ENCODE data around the gene CCNL2. TPM values are rescaled to one million over a fixed set of nuclear protein-coding genes. Genes with fewer than 3 reads are reported as not detected.

CCNL2 gene
- total and polyA plus RNA-seq, 2 experiments from 2014 or later = 150 to 199 TPM

GRCh38 chr1:1337793-1338147, 61.4 kb downstream of the CCNL2 start:
- no peaks in the 10 kb centered on the region for H3F3A ChIP-seq (ENCODE audit: insufficient read depth)
- peaks cover 18% of the 10 kb centered on the region; the same call in 1 of the 2 replicates for H3K79me2 ChIP-seq (ENCODE audit: insufficient read depth)
- H4K20me1 ChIP-seq (ENCODE audit: insufficient read depth) = no peaks in the 10 kb centered on the region
- DNase-seq = no peak
- H3K27me3 ChIP-seq (replicated peaks; ENCODE audit: insufficient read depth) = no peaks in the 10 kb centered on the region
- TF ChIP-seq EZH2 (IDR thresholded peaks at IDR 0.05; ENCODE audit: insufficient read depth, poor library complexity, severe bottlenecking) (no peak), EZH2phosphoT487 (IDR thresholded peaks at IDR 0.05; ENCODE audit: insufficient read depth, low read depth) (no peak)
- in situ Hi-C loops (cut with MboI) = no loop called here
- no peak overlapping the region for H3K4me3 ChIP-seq
- H3K9ac ChIP-seq = no peak overlapping the region
- WGBS, 2 experiments (ENCODE audit: low coverage in 1 of 2, low lambda C conversion rate in 2 of 2, missing lambda C conversion rate in 2 of 2) = 94 to 95% methylated on average over 7 to 18 of the region's 18 CpGs
- H2AFZ ChIP-seq = no peak overlapping the region
- H3K9me3 ChIP-seq (ENCODE audit: low read depth) = no peaks in the 10 kb centered on the region
- H3K9me2 ChIP-seq (ENCODE audit: insufficient read depth) = no peaks in the 10 kb centered on the region
- H3K4me2 ChIP-seq (ENCODE audit: unreplicated experiment) = no peak overlapping the region
- H3K4me1 ChIP-seq (ENCODE audit: insufficient read depth) = no peaks in the 10 kb centered on the region
- H3K27ac ChIP-seq = no peak overlapping the region
- H3K36me3 ChIP-seq (ENCODE audit: low read depth) = no peaks in the 10 kb centered on the region; the same call in 1 of the 2 replicates

- DNase-seq = no peak
- H3K27me3 ChIP-seq (replicated peaks; ENCODE audit: insufficient read depth) = no peaks in the 10 kb centered on the region
- no peaks in the 10 kb centered on the region for H3K4me1 ChIP-seq (ENCODE audit: insufficient read depth)
- TF ChIP-seq EZH2 (IDR thresholded peaks at IDR 0.05; ENCODE audit: insufficient read depth, poor library complexity, severe bottlenecking) (no peak), EZH2phosphoT487 (IDR thresholded peaks at IDR 0.05; ENCODE audit: insufficient read depth, low read depth) (no peak)
- H2AFZ ChIP-seq = no peak overlapping the region
- 95 to 96% methylated on average over 26 to 31 of the region's 32 CpGs for WGBS, 2 experiments (ENCODE audit: low coverage in 1 of 2, low lambda C conversion rate in 2 of 2, missing lambda C conversion rate in 2 of 2)
- no peak overlapping the region for H3K9ac ChIP-seq
- no peaks in the 10 kb centered on the region for H3F3A ChIP-seq (ENCODE audit: insufficient read depth)
- no peaks in the 10 kb centered on the region for H3K9me3 ChIP-seq (ENCODE audit: low read depth)
- no peak overlapping the region for H3K4me3 ChIP-seq
- in situ Hi-C loops (cut with MboI) = no loop called here
- no peaks in the 10 kb centered on the region; the same call in 1 of the 2 replicates for H3K36me3 ChIP-seq (ENCODE audit: low read depth)
- H4K20me1 ChIP-seq (ENCODE audit: insufficient read depth) = no peaks in the 10 kb centered on the region
- peaks cover 13% of the 10 kb centered on the region; the same call in 1 of the 2 replicates for H3K79me2 ChIP-seq (ENCODE audit: insufficient read depth)
- H3K9me2 ChIP-seq (ENCODE audit: insufficient read depth) = no peaks in the 10 kb centered on the region
- H3K4me2 ChIP-seq (ENCODE audit: unreplicated experiment) = no peak overlapping the region
- no peak overlapping the region for H3K27ac ChIP-seq
Observed at GRCh38 chr1:1336931-1337792, 62.0 kb downstream of the CCNL2 start.

- in situ Hi-C loops (cut with MboI) = no loop called here
- H4K20me1 ChIP-seq (ENCODE audit: insufficient read depth) = no peaks in the 10 kb centered on the region
- no peak overlapping the region for H2AFZ ChIP-seq
- no peak overlapping the region for H3K4me3 ChIP-seq
- TF ChIP-seq EZH2 (IDR thresholded peaks at IDR 0.05; ENCODE audit: insufficient read depth, poor library complexity, severe bottlenecking) (no peak), EZH2phosphoT487 (IDR thresholded peaks at IDR 0.05; ENCODE audit: insufficient read depth, low read depth) (no peak)
- no peaks in the 10 kb centered on the region for H3K9me2 ChIP-seq (ENCODE audit: insufficient read depth)
- peaks cover under 1% of the 10 kb centered on the region for H3K4me1 ChIP-seq (ENCODE audit: insufficient read depth)
- 96 to 97% methylated on average over 17 to 26 of the region's 26 CpGs for WGBS, 2 experiments (ENCODE audit: low coverage in 1 of 2, low lambda C conversion rate in 2 of 2, missing lambda C conversion rate in 2 of 2)
- no peak overlapping the region for H3K27ac ChIP-seq
- H3K36me3 ChIP-seq (ENCODE audit: low read depth) = no peaks in the 10 kb centered on the region; the same call in 1 of the 2 replicates
- H3K79me2 ChIP-seq (ENCODE audit: insufficient read depth) = peaks cover 8% of the 10 kb centered on the region; the same call in 1 of the 2 replicates
- no peak for DNase-seq
- H3K9me3 ChIP-seq (ENCODE audit: low read depth) = no peaks in the 10 kb centered on the region
- no peak overlapping the region for H3K4me2 ChIP-seq (ENCODE audit: unreplicated experiment)
- no peak overlapping the region for H3K9ac ChIP-seq
- no peaks in the 10 kb centered on the region for H3F3A ChIP-seq (ENCODE audit: insufficient read depth)
- no peaks in the 10 kb centered on the region for H3K27me3 ChIP-seq (replicated peaks; ENCODE audit: insufficient read depth)
Observed at GRCh38 chr1:1336446-1336845, 62.7 kb downstream of the CCNL2 start.

- Histone ChIP-seq H4K20me1 (ENCODE audit: insufficient read depth) (no peaks in the 10 kb centered on the region), H3K27ac (no peak overlapping the region), H3K4me1 (ENCODE audit: insufficient read depth) (peaks cover 7% of the 10 kb centered on the region), H3K79me2 (ENCODE audit: insufficient read depth) (peaks cover 2% of the 10 kb centered on the region; the same call in 1 of the 2 replicates), H3K9me3 (ENCODE audit: low read depth) (no peaks in the 10 kb centered on the region), H3K9me2 (ENCODE audit: insufficient read depth) (no peaks in the 10 kb centered on the region), H3K27me3 (replicated peaks; ENCODE audit: insufficient read depth) (no peaks in the 10 kb centered on the region), H2AFZ (no peak overlapping the region), H3K9ac (no peak overlapping the region), H3F3A (ENCODE audit: insufficient read depth) (no peaks in the 10 kb centered on the region), H3K36me3 (ENCODE audit: low read depth) (no peaks in the 10 kb centered on the region; the same call in 1 of the 2 replicates), H3K4me3 (no peak overlapping the region), H3K4me2 (ENCODE audit: unreplicated experiment) (no peak overlapping the region)
- no peak for TF ChIP-seq EZH2 (IDR thresholded peaks at IDR 0.05; ENCODE audit: insufficient read depth, poor library complexity, severe bottlenecking)
- in situ Hi-C loops (cut with MboI) = no loop called here
- no peak for DNase-seq
- 90 to 94% methylated on average over 17 to 20 of the region's 21 CpGs for WGBS, 2 experiments (ENCODE audit: low coverage in 1 of 2, low lambda C conversion rate in 2 of 2, missing lambda C conversion rate in 2 of 2)
Observed at GRCh38 chr1:1335792-1336248, 63.3 kb downstream of the CCNL2 start.

Small RNA genes within 50 kb of the gene (microRNA-seq; reads per million reads assigned to microRNA genes)
- not detected for gene MIR6808 (ENCODE audit: borderline number of aligned reads)

Other genes starting within 250 kb of the CCNL2 start
- not detected in 2 replicates for gene TTLL10, start 225.5 kb downstream of the CCNL2 start, total RNA-seq (2014; rRNA removed; shearing (Covaris generic))
- gene TTLL10, start 225.5 kb downstream of the CCNL2 start, polyA plus RNA-seq (2016; fragmentation: Nextera tagmentation; extraction: Ambion mirVana) = not detected in 2 replicates
- gene TNFRSF18, start 192.7 kb downstream of the CCNL2 start, total RNA-seq (2014; rRNA removed; shearing (Covaris generic)) = not detected in 2 replicates
- gene TNFRSF18, start 192.7 kb downstream of the CCNL2 start, polyA plus RNA-seq (2016; fragmentation: Nextera tagmentation; extraction: Ambion mirVana) = 0.18 TPM in 1 of 2 replicates, not detected in the other
- gene TNFRSF4, start 185.2 kb downstream of the CCNL2 start, total RNA-seq (2014; rRNA removed; shearing (Covaris generic)) = not detected in 2 replicates
- gene TNFRSF4, start 185.2 kb downstream of the CCNL2 start, polyA plus RNA-seq (2016; fragmentation: Nextera tagmentation; extraction: Ambion mirVana) = not detected in 2 replicates
- 214 and 216 TPM in 2 replicates for gene SDF4, start 167.3 kb downstream of the CCNL2 start, total RNA-seq (2014; rRNA removed; shearing (Covaris generic))
- 261 and 269 TPM in 2 replicates for gene SDF4, start 167.3 kb downstream of the CCNL2 start, polyA plus RNA-seq (2016; fragmentation: Nextera tagmentation; extraction: Ambion mirVana)
- gene B3GALT6, start 167.1 kb downstream of the CCNL2 start, total RNA-seq (2014; rRNA removed; shearing (Covaris generic)) = 50.3 and 52.5 TPM in 2 replicates
- gene B3GALT6, start 167.1 kb downstream of the CCNL2 start, polyA plus RNA-seq (2016; fragmentation: Nextera tagmentation; extraction: Ambion mirVana) = 6.5 and 8.3 TPM in 2 replicates
- gene C1QTNF12, start 152.6 kb downstream of the CCNL2 start, total RNA-seq (2014; rRNA removed; shearing (Covaris generic)) = 0.38 and 3.1 TPM in 2 replicates
- 2.0 and 2.1 TPM in 2 replicates for gene C1QTNF12, start 152.6 kb downstream of the CCNL2 start, polyA plus RNA-seq (2016; fragmentation: Nextera tagmentation; extraction: Ambion mirVana)
- gene UBE2J2, start 125.5 kb downstream of the CCNL2 start, total RNA-seq (2014; rRNA removed; shearing (Covaris generic)) = 49.7 and 51.0 TPM in 2 replicates
- 63.5 and 68.0 TPM in 2 replicates for gene UBE2J2, start 125.5 kb downstream of the CCNL2 start, polyA plus RNA-seq (2016; fragmentation: Nextera tagmentation; extraction: Ambion mirVana)
- gene SCNN1D, start 118.9 kb downstream of the CCNL2 start, total RNA-seq (2014; rRNA removed; shearing (Covaris generic)) = 0.76 and 2.5 TPM in 2 replicates
- gene SCNN1D, start 118.9 kb downstream of the CCNL2 start, polyA plus RNA-seq (2016; fragmentation: Nextera tagmentation; extraction: Ambion mirVana) = 0.46 and 0.55 TPM in 2 replicates
- 58.6 and 68.0 TPM in 2 replicates for gene ACAP3, start 91.4 kb downstream of the CCNL2 start, total RNA-seq (2014; rRNA removed; shearing (Covaris generic))
- gene ACAP3, start 91.4 kb downstream of the CCNL2 start, polyA plus RNA-seq (2016; fragmentation: Nextera tagmentation; extraction: Ambion mirVana) = 11.6 and 11.8 TPM in 2 replicates
- 36.2 and 46.5 TPM in 2 replicates for gene PUSL1, start 90.7 kb downstream of the CCNL2 start, total RNA-seq (2014; rRNA removed; shearing (Covaris generic))
- gene PUSL1, start 90.7 kb downstream of the CCNL2 start, polyA plus RNA-seq (2016; fragmentation: Nextera tagmentation; extraction: Ambion mirVana) = 28.3 and 30.9 TPM in 2 replicates
- 80.1 and 90.0 TPM in 2 replicates for gene INTS11, start 74.7 kb downstream of the CCNL2 start, total RNA-seq (2014; rRNA removed; shearing (Covaris generic))
- 70.2 and 72.8 TPM in 2 replicates for gene INTS11, start 74.7 kb downstream of the CCNL2 start, polyA plus RNA-seq (2016; fragmentation: Nextera tagmentation; extraction: Ambion mirVana)
- 30.5 and 39.0 TPM in 2 replicates for gene CPTP, start 74.5 kb downstream of the CCNL2 start, total RNA-seq (2014; rRNA removed; shearing (Covaris generic))
- gene CPTP, start 74.5 kb downstream of the CCNL2 start, polyA plus RNA-seq (2016; fragmentation: Nextera tagmentation; extraction: Ambion mirVana) = 28.0 and 33.2 TPM in 2 replicates
- gene TAS1R3, start 68.1 kb downstream of the CCNL2 start, total RNA-seq (2014; rRNA removed; shearing (Covaris generic)) = 0.54 TPM in 1 of 2 replicates, not detected in the other
- gene TAS1R3, start 68.1 kb downstream of the CCNL2 start, polyA plus RNA-seq (2016; fragmentation: Nextera tagmentation; extraction: Ambion mirVana) = 0.24 TPM in 1 of 2 replicates, not detected in the other
- 113 and 119 TPM in 2 replicates for gene DVL1, start 49.9 kb downstream of the CCNL2 start, total RNA-seq (2014; rRNA removed; shearing (Covaris generic))
- 8.6 and 9.9 TPM in 2 replicates for gene DVL1, start 49.9 kb downstream of the CCNL2 start, polyA plus RNA-seq (2016; fragmentation: Nextera tagmentation; extraction: Ambion mirVana)
- gene MXRA8, start 40.8 kb downstream of the CCNL2 start, total RNA-seq (2014; rRNA removed; shearing (Covaris generic)) = 1,040 and 1,228 TPM in 2 replicates
- gene MXRA8, start 40.8 kb downstream of the CCNL2 start, polyA plus RNA-seq (2016; fragmentation: Nextera tagmentation; extraction: Ambion mirVana) = 584 and 609 TPM in 2 replicates
- gene AURKAIP1, start 24.1 kb downstream of the CCNL2 start, total RNA-seq (2014; rRNA removed; shearing (Covaris generic)) = 118 and 120 TPM in 2 replicates
- 216 and 218 TPM in 2 replicates for gene AURKAIP1, start 24.1 kb downstream of the CCNL2 start, polyA plus RNA-seq (2016; fragmentation: Nextera tagmentation; extraction: Ambion mirVana)
- gene MRPL20, start 8.0 kb upstream of the CCNL2 start, total RNA-seq (2014; rRNA removed; shearing (Covaris generic)) = 88.9 and 105 TPM in 2 replicates
- gene MRPL20, start 8.0 kb upstream of the CCNL2 start, polyA plus RNA-seq (2016; fragmentation: Nextera tagmentation; extraction: Ambion mirVana) = 176 and 181 TPM in 2 replicates
- 0.51 and 0.97 TPM in 2 replicates for gene ANKRD65, start 21.9 kb upstream of the CCNL2 start, total RNA-seq (2014; rRNA removed; shearing (Covaris generic))
- gene ANKRD65, start 21.9 kb upstream of the CCNL2 start, polyA plus RNA-seq (2016; fragmentation: Nextera tagmentation; extraction: Ambion mirVana) = 0.44 and 0.70 TPM in 2 replicates
- gene VWA1, start 36.4 kb upstream of the CCNL2 start, total RNA-seq (2014; rRNA removed; shearing (Covaris generic)) = 1.4 and 2.3 TPM in 2 replicates
- gene VWA1, start 36.4 kb upstream of the CCNL2 start, polyA plus RNA-seq (2016; fragmentation: Nextera tagmentation; extraction: Ambion mirVana) = 0.60 and 1.3 TPM in 2 replicates
- gene ATAD3C, start 50.4 kb upstream of the CCNL2 start, total RNA-seq (2014; rRNA removed; shearing (Covaris generic)) = not detected in 2 replicates
- 0.51 TPM in 1 of 2 replicates, not detected in the other for gene ATAD3C, start 50.4 kb upstream of the CCNL2 start, polyA plus RNA-seq (2016; fragmentation: Nextera tagmentation; extraction: Ambion mirVana)
- gene ATAD3B, start 72.4 kb upstream of the CCNL2 start, total RNA-seq (2014; rRNA removed; shearing (Covaris generic)) = 20.2 and 34.7 TPM in 2 replicates
- gene ATAD3B, start 72.4 kb upstream of the CCNL2 start, polyA plus RNA-seq (2016; fragmentation: Nextera tagmentation; extraction: Ambion mirVana) = 11.6 and 12.1 TPM in 2 replicates
- gene ATAD3A, start 112.8 kb upstream of the CCNL2 start, total RNA-seq (2014; rRNA removed; shearing (Covaris generic)) = 45.8 and 54.5 TPM in 2 replicates
- gene ATAD3A, start 112.8 kb upstream of the CCNL2 start, polyA plus RNA-seq (2016; fragmentation: Nextera tagmentation; extraction: Ambion mirVana) = 42.8 and 44.9 TPM in 2 replicates
- gene TMEM240, start 141.3 kb upstream of the CCNL2 start, total RNA-seq (2014; rRNA removed; shearing (Covaris generic)) = 1.1 and 3.3 TPM in 2 replicates
- 0.44 and 0.76 TPM in 2 replicates for gene TMEM240, start 141.3 kb upstream of the CCNL2 start, polyA plus RNA-seq (2016; fragmentation: Nextera tagmentation; extraction: Ambion mirVana)
- gene SSU72, start 175.5 kb upstream of the CCNL2 start, total RNA-seq (2014; rRNA removed; shearing (Covaris generic)) = 60.8 and 69.2 TPM in 2 replicates
- 195 and 204 TPM in 2 replicates for gene SSU72, start 175.5 kb upstream of the CCNL2 start, polyA plus RNA-seq (2016; fragmentation: Nextera tagmentation; extraction: Ambion mirVana)
- gene FNDC10, start 200.8 kb upstream of the CCNL2 start, total RNA-seq (2014; rRNA removed; shearing (Covaris generic)) = 7.7 and 9.8 TPM in 2 replicates
- 3.1 and 3.9 TPM in 2 replicates for gene FNDC10, start 200.8 kb upstream of the CCNL2 start, polyA plus RNA-seq (2016; fragmentation: Nextera tagmentation; extraction: Ambion mirVana)
- 70.5 and 100 TPM in 2 replicates for gene MIB2, start 216.2 kb upstream of the CCNL2 start, total RNA-seq (2014; rRNA removed; shearing (Covaris generic))
- 29.2 and 30.3 TPM in 2 replicates for gene MIB2, start 216.2 kb upstream of the CCNL2 start, polyA plus RNA-seq (2016; fragmentation: Nextera tagmentation; extraction: Ambion mirVana)
- not detected in 2 replicates for gene MMP23B, start 232.8 kb upstream of the CCNL2 start, total RNA-seq (2014; rRNA removed; shearing (Covaris generic))
- gene MMP23B, start 232.8 kb upstream of the CCNL2 start, polyA plus RNA-seq (2016; fragmentation: Nextera tagmentation; extraction: Ambion mirVana) = 1.1 TPM in 1 of 2 replicates, not detected in the other